Measurements from ENCODE around the gene ACTL6A. TPM values are rescaled to one million over a fixed set of nuclear protein-coding genes. Genes with fewer than 3 reads are reported as not detected.

The ACTL6A gene
- total RNA-seq, 1 experiment from 2014 or later = 61.9 TPM

DNA sequence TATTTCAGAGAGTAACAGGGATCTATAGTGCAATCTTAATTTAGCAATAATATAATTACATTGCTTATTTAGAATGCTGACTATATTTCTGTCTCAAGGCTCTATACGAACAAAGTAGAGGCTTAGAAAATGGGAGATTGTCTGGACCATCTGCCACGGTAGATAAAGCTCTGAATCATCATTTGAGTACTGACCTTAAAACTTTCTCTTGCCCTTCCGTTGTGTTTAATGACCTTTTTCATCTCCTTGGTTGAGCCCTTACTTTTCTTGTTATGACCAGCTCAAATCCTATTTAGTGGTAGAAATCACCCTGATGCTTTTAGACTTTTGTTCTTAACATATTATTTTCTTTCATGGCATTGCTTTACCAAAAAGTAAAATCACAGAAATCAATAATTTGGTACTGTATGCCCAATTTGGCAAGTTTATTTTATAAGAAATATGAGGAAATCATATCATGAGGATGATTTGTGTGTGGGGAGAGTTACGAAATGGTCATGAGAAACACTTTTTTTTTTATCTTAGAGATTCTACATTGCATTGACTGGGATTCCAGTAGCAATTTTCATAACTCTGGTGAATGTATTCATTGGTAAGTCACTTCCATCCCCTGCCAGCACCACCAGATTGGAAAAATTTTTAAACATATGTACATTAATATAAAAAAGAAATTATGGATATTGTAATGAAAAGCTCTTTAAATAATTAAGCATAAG, 52.9 kb downstream of the ACTL6A start:
- intact Hi-C loops (cut with micrococcal nuclease) = no loop called here
- H3K79me2 ChIP-seq (ENCODE audit: insufficient read depth, low read length) = peaks cover 19% of the 10 kb centered on the region
- no peak overlapping the region for H2AFZ ChIP-seq (ENCODE audit: low read depth, low read length, poor library complexity, severe bottlenecking)
- RAD21 ChIA-PET (ENCODE audit: low non-redundant PET in 1 of 2, low total read pairs in 2 of 2, uncharacterized antibody in 2 of 2, unreplicated experiment in 2 of 2) = no interaction called here
- no peaks in the 10 kb centered on the region for H3K27me3 ChIP-seq (ENCODE audit: insufficient read depth, low read length)
- no peak for TF ChIP-seq ATF3 (IDR thresholded peaks at IDR 0.05)
- no peak for TF ChIP-seq EZH2phosphoT487 (IDR thresholded peaks at IDR 0.05; ENCODE audit: borderline replicate concordance)
- TF ChIP-seq ZFX (IDR thresholded peaks at IDR 0.05) = no peak
- no peak for TF ChIP-seq POLR2AphosphoS5 (IDR thresholded peaks at IDR 0.05; ENCODE audit: low read depth, low read length)
- TF ChIP-seq ZNF274 (IDR thresholded peaks at IDR 0.05; ENCODE audit: low read depth, low read length) = no peak
- TF ChIP-seq ELF1 (IDR thresholded peaks at IDR 0.05; ENCODE audit: borderline replicate concordance, low read depth) = no peak
- no peak for TF ChIP-seq EGR1 (IDR thresholded peaks at IDR 0.05; ENCODE audit: low read depth)
- TF ChIP-seq TCF7L2 (IDR thresholded peaks at IDR 0.05; ENCODE audit: borderline replicate concordance, extremely low read depth, insufficient read depth, insufficient read length) = no peak
- TF ChIP-seq SRF (IDR thresholded peaks at IDR 0.05; ENCODE audit: low read depth) = no peak
- no peak for TF ChIP-seq ZBTB33 (IDR thresholded peaks at IDR 0.05; ENCODE audit: extremely low read depth, insufficient replicate concordance, low read length)
- no peak for TF ChIP-seq FOSL1 (IDR thresholded peaks at IDR 0.05; ENCODE audit: low read depth)
- TF ChIP-seq REST (IDR thresholded peaks at IDR 0.05; ENCODE audit: low read depth) = no peak
- ATAC-seq = no peak
- no peaks in the 10 kb centered on the region for H4K20me1 ChIP-seq (ENCODE audit: insufficient read depth)
- no peaks in the 10 kb centered on the region for H3K9me2 ChIP-seq (ENCODE audit: insufficient read depth)
- no TSS peak for BruUV-seq (replicated peaks)
- CTCF ChIA-PET = interaction anchor here (1.4 kb wide), 1 partner anchor 34 kb away, joined by 4 read pairs; no protein-coding TSS in a partner anchor
- H3K9ac ChIP-seq (ENCODE audit: low read length) = no peak overlapping the region
- no peak overlapping the region for H3K4me2 ChIP-seq (ENCODE audit: low read length)
- H3K4me1 ChIP-seq (ENCODE audit: control insufficient read depth in 1 of 2, insufficient read depth in 2 of 2, low read length in 2 of 2) = no peaks in the 10 kb centered on the region
- POLR2A ChIA-PET = no interaction called here
- H3K4me3 ChIP-seq (replicated peaks in 1 of 2; ENCODE audit: low read depth in 1 of 2, low read length in 2 of 2) = no peak overlapping the region
- no peak overlapping the region for H3K27ac ChIP-seq (ENCODE audit: low read depth, low read length)
- no peak for DNase-seq (ENCODE audit: low read depth, low spot score)
- H3K36me3 ChIP-seq (ENCODE audit: control insufficient read depth in 1 of 2, insufficient read depth in 2 of 2, low read length in 2 of 2) = peaks cover 11% of the 10 kb centered on the region in 2 experiments; a peak in 2 of 4 replicates
- no peaks in the 10 kb centered on the region for H3K9me3 ChIP-seq (ENCODE audit: control insufficient read depth in 1 of 2, insufficient read depth in 1 of 2, low read depth in 1 of 2, low read length in 2 of 2)

Measured in HCT116 (cell line).